RPMI8226 (cell line): ENCODE measurements around the gene MYL5.
"Not testable (repeated sequence)": the region's sequence is repeated elsewhere in the genome, so short reads cannot be mapped to it uniquely, and the experiment has no call there.

Source experiments
- DNase-seq: peaks from one replicate; pipeline ENCODE4 v3.0.0-alpha.2; 2015

MYL5 gene

GRCh38 chr4:657834-658667 is 16.3 kb upstream of the MYL5 start:
- DNase-seq = no peak

- DNase-seq = no peak
Measured at GRCh38 chr4:658681-659667, 15.4 kb upstream of the MYL5 start.

- DNase-seq = no peak
Measured at GRCh38 chr4:659851-660250, 14.5 kb upstream of the MYL5 start.

- DNase-seq = no peak
Measured at GRCh38 chr4:660401-660800, 13.9 kb upstream of the MYL5 start.

- DNase-seq = no peak
Measured at GRCh38 chr4:661231-661630, 13.1 kb upstream of the MYL5 start.

- DNase-seq = no peak
Measured at GRCh38 chr4:661881-662761, 12.2 kb upstream of the MYL5 start.

GRCh38 chr4:663046-663437 is 11.3 kb upstream of the MYL5 start:
- no peak for DNase-seq

- no peak for DNase-seq
Measured at GRCh38 chr4:663438-664428, 10.6 kb upstream of the MYL5 start.

GRCh38 chr4:664713-665231 is 9.6 kb upstream of the MYL5 start:
- DNase-seq = no peak

GRCh38 chr4:665381-665750 is 9.0 kb upstream of the MYL5 start:
- DNase-seq = no peak

- DNase-seq = no peak
Measured at GRCh38 chr4:665751-666435, 8.4 kb upstream of the MYL5 start.

GRCh38 chr4:666436-666810 is 7.9 kb upstream of the MYL5 start:
- no peak for DNase-seq

GRCh38 chr4:666822-667544 is 7.4 kb upstream of the MYL5 start:
- no peak for DNase-seq

GRCh38 chr4:667545-667925 is 6.8 kb upstream of the MYL5 start:
- no peak for DNase-seq

- DNase-seq = not testable (repeated sequence)
Measured at GRCh38 chr4:668219-668618, 6.1 kb upstream of the MYL5 start.

GRCh38 chr4:669806-670559 is 4.4 kb upstream of the MYL5 start:
- not testable (repeated sequence) for DNase-seq

- DNase-seq = no peak
Measured at GRCh38 chr4:671769-672168, 2.6 kb upstream of the MYL5 start.

- no peak for DNase-seq
Measured at GRCh38 chr4:673349-674091, 822 bp upstream of the MYL5 start.
